Measurements from ENCODE around the gene PRKCZ.

Gene PRKCZ

DNA sequence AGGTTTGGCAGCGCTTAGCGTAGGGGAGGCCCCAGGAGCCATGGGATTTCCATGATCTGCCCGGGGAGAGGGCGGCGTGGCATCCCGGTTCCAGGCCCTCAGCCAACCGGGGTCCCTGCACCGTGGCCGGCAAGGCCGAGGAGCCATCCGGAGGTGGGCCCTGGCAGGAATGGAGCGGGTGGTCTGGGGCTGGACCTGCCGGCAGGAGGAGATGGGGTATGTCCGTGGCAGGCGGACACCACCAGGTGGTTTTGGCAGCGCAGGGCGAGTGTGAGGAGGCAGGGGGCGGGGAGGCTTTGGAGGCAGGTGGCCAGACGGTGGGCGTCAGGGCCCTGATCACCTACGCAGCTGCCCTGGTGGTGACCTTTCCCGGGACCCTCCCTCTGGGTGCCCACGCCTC is 10.3 kb downstream of the PRKCZ start:
- Histone ChIP-seq H3K18ac (ENCODE audit: low read length) (peak overlapping the region; percentile 48), H2BK12ac (ENCODE audit: low read length) (no peak overlapping the region), H3K4me3 (ENCODE audit: low read length in 2 of 2) (no peak overlapping the region), H2AFZ (ENCODE audit: low read length) (no peak overlapping the region), H3K14ac (ENCODE audit: low read length) (no peak overlapping the region), H3K4ac (ENCODE audit: low read length) (no peak overlapping the region), H2BK15ac (ENCODE audit: low read length) (no peak overlapping the region), H2BK120ac (ENCODE audit: low read depth, low read length) (no peak overlapping the region), H3K27me3 (ENCODE audit: control insufficient read depth in 3 of 3, insufficient read depth in 3 of 3, low read depth in 1 of 3, low read length in 3 of 3) (peaks cover 0 to 10% (median 0%) of the 10 kb centered on the region in 3 experiments), H4K8ac (ENCODE audit: low read depth, low read length) (no peak overlapping the region), H2BK5ac (ENCODE audit: low read length) (peak overlapping the region; percentile 75), H2AK5ac (ENCODE audit: low read depth, low read length) (no peak overlapping the region), H3K23ac (ENCODE audit: low read depth, low read length, poor library complexity) (peak overlapping the region; percentile 43), H4K91ac (ENCODE audit: low read depth, low read length, poor library complexity) (no peak overlapping the region), H3K9ac (ENCODE audit: low read depth, low read length, poor library complexity) (peak overlapping the region; percentile 70), H3K36me3 (replicated peaks in 1 of 2; ENCODE audit: control insufficient read depth in 2 of 2, insufficient read depth in 2 of 2, low read length in 2 of 2) (peaks cover 0 to 7% of the 10 kb centered on the region in 2 donors), H3K9me3 (replicated peaks in 1 of 2; ENCODE audit: control insufficient read depth in 2 of 2, insufficient read depth in 1 of 2, low read depth in 1 of 2, low read length in 2 of 2) (peaks cover 3 to 8% of the 10 kb centered on the region in 2 donors), H3K27ac (replicated peaks; ENCODE audit: low read length) (no peak overlapping the region), H3K79me1 (ENCODE audit: low read depth, low read length) (peaks cover 4% of the 10 kb centered on the region), H3K4me1 (ENCODE audit: control insufficient read depth in 2 of 2, insufficient read depth in 1 of 2, low read depth in 1 of 2, low read length in 2 of 2) (no peaks in the 10 kb centered on the region), H3K4me2 (ENCODE audit: insufficient read depth, low read length, poor library complexity, severe bottlenecking) (no peak overlapping the region)
- DNase-seq (ENCODE audit: low spot score), result no peak
- no CpG with 5 or more reads among the region's 23 CpGs for WGBS, 2 donors (ENCODE audit: extremely low coverage in 2 of 2, insufficient read length in 2 of 2, insufficient replicate concordance in 1 of 2)

GRCh38 chr1:2061065-2061778 is 11.0 kb downstream of the PRKCZ start:
- no CpG with 5 or more reads among the region's 28 CpGs for WGBS, 2 donors (ENCODE audit: extremely low coverage in 2 of 2, insufficient read length in 2 of 2, insufficient replicate concordance in 1 of 2)
- peak overlapping the region; percentile 5 for H2AFZ ChIP-seq (ENCODE audit: low read length)
- no peak overlapping the region for H4K8ac ChIP-seq (ENCODE audit: low read depth, low read length)
- no peak overlapping the region for H2BK12ac ChIP-seq (ENCODE audit: low read length)
- peaks cover 2% of the 10 kb centered on the region for H3K79me1 ChIP-seq (ENCODE audit: low read depth, low read length)
- no peak overlapping the region for H3K4ac ChIP-seq (ENCODE audit: low read length)
- H3K36me3 ChIP-seq (replicated peaks in 1 of 2; ENCODE audit: control insufficient read depth in 2 of 2, insufficient read depth in 2 of 2, low read length in 2 of 2), result peaks cover 0 to 7% of the 10 kb centered on the region in 2 donors
- H2AK5ac ChIP-seq (ENCODE audit: low read depth, low read length), result no peak overlapping the region
- H3K27me3 ChIP-seq (ENCODE audit: control insufficient read depth in 3 of 3, insufficient read depth in 3 of 3, low read depth in 1 of 3, low read length in 3 of 3), result peaks cover 0 to 7% (median 0%) of the 10 kb centered on the region in 3 experiments
- H2BK5ac ChIP-seq (ENCODE audit: low read length), result peak overlapping the region; percentile 75
- H3K18ac ChIP-seq (ENCODE audit: low read length), result no peak overlapping the region
- H3K9ac ChIP-seq (ENCODE audit: low read depth, low read length, poor library complexity), result no peak overlapping the region
- no peaks in the 10 kb centered on the region for H3K4me1 ChIP-seq (ENCODE audit: control insufficient read depth in 2 of 2, insufficient read depth in 1 of 2, low read depth in 1 of 2, low read length in 2 of 2)
- H4K91ac ChIP-seq (ENCODE audit: low read depth, low read length, poor library complexity), result no peak overlapping the region
- DNase-seq (ENCODE audit: low spot score), result no peak
- no peak overlapping the region for H3K4me2 ChIP-seq (ENCODE audit: insufficient read depth, low read length, poor library complexity, severe bottlenecking)
- H3K9me3 ChIP-seq (replicated peaks in 1 of 2; ENCODE audit: control insufficient read depth in 2 of 2, insufficient read depth in 1 of 2, low read depth in 1 of 2, low read length in 2 of 2), result peaks cover 3 to 8% of the 10 kb centered on the region in 2 donors
- no peak overlapping the region for H3K23ac ChIP-seq (ENCODE audit: low read depth, low read length, poor library complexity)
- H2BK15ac ChIP-seq (ENCODE audit: low read length), result no peak overlapping the region
- no peak overlapping the region for H3K4me3 ChIP-seq (ENCODE audit: low read length in 2 of 2)
- no peak overlapping the region for H2BK120ac ChIP-seq (ENCODE audit: low read depth, low read length)
- no peak overlapping the region for H3K27ac ChIP-seq (replicated peaks; ENCODE audit: low read length)
- H3K14ac ChIP-seq (ENCODE audit: low read length), result no peak overlapping the region

DNA sequence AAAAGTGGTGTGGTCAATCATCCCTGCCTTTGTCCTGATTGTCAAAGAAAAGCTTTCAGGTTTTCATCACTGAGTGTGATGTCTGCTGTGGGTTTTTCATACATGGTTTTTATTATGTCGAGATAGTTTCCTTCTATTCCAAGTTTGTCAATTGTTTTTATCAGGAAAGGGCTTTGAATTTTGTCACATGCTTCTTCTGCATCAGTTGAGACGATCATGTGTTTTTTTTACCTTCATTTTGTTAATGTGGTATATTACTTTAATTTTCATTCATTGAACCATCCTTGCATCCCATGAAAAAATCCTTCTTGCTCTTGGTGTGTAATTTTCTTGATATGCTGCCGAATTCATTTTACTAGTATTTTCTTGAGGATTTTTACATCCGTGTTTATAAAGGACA is 15.5 kb downstream of the PRKCZ start:
- Histone ChIP-seq H2AK5ac (ENCODE audit: low read depth, low read length) (no peak overlapping the region), H2BK120ac (ENCODE audit: low read depth, low read length) (no peak overlapping the region), H3K23ac (ENCODE audit: low read depth, low read length, poor library complexity) (no peak overlapping the region), H2BK15ac (ENCODE audit: low read length) (no peak overlapping the region), H2BK12ac (ENCODE audit: low read length) (no peak overlapping the region), H3K79me1 (ENCODE audit: low read depth, low read length) (peaks cover 9% of the 10 kb centered on the region), H3K27ac (replicated peaks; ENCODE audit: low read length) (no peak overlapping the region), H2BK5ac (ENCODE audit: low read length) (no peak overlapping the region), H3K4ac (ENCODE audit: low read length) (no peak overlapping the region), H2AFZ (ENCODE audit: low read length) (no peak overlapping the region), H3K4me1 (ENCODE audit: control insufficient read depth in 2 of 2, insufficient read depth in 1 of 2, low read depth in 1 of 2, low read length in 2 of 2) (no peaks in the 10 kb centered on the region), H3K9ac (ENCODE audit: low read depth, low read length, poor library complexity) (no peak overlapping the region), H4K8ac (ENCODE audit: low read depth, low read length) (no peak overlapping the region), H3K4me3 (ENCODE audit: low read length in 2 of 2) (no peak overlapping the region), H3K14ac (ENCODE audit: low read length) (no peak overlapping the region), H3K36me3 (replicated peaks in 1 of 2; ENCODE audit: control insufficient read depth in 2 of 2, insufficient read depth in 2 of 2, low read length in 2 of 2) (peaks cover 0 to 3% of the 10 kb centered on the region in 2 donors), H3K18ac (ENCODE audit: low read length) (no peak overlapping the region), H3K27me3 (ENCODE audit: control insufficient read depth in 3 of 3, insufficient read depth in 3 of 3, low read depth in 1 of 3, low read length in 3 of 3) (peaks cover 0 to 7% (median 0%) of the 10 kb centered on the region in 3 experiments), H4K91ac (ENCODE audit: low read depth, low read length, poor library complexity) (no peak overlapping the region), H3K9me3 (replicated peaks in 1 of 2; ENCODE audit: control insufficient read depth in 2 of 2, insufficient read depth in 1 of 2, low read depth in 1 of 2, low read length in 2 of 2) (peaks cover 3 to 8% of the 10 kb centered on the region in 2 donors), H3K4me2 (ENCODE audit: insufficient read depth, low read length, poor library complexity, severe bottlenecking) (no peak overlapping the region)
- DNase-seq (ENCODE audit: low spot score), result no peak
- WGBS, 2 donors (ENCODE audit: extremely low coverage in 2 of 2, insufficient read length in 2 of 2, insufficient replicate concordance in 1 of 2), result no CpG with 5 or more reads among the region's 4 CpGs

DNA sequence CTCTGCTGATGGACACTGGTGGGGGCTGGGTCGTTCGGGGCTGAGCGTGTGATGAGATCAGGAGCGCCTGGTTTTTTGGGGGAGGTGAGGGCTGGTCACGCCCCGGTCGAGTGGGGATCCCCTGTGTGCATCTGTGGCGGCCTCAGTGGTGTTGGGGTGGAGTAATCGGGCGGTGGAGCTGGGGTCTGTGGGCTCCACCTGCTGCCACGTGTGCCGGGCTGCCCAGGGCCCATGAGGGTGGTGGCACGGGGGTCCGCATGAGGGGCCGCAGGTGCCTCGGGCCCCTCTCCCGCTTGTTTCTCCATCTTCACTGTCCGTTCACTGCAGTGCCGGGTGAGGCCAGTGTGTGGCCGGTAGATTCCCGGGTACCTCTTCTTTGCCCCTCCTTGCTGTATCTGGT is 17.2 kb downstream of the PRKCZ start:
- no peak overlapping the region for H2BK5ac ChIP-seq (ENCODE audit: low read length)
- H3K4me2 ChIP-seq (ENCODE audit: insufficient read depth, low read length, poor library complexity, severe bottlenecking), result no peak overlapping the region
- H3K14ac ChIP-seq (ENCODE audit: low read length), result no peak overlapping the region
- WGBS, 2 donors (ENCODE audit: extremely low coverage in 2 of 2, insufficient read length in 2 of 2, insufficient replicate concordance in 1 of 2), result no CpG with 5 or more reads among the region's 21 CpGs
- no peak overlapping the region for H2BK120ac ChIP-seq (ENCODE audit: low read depth, low read length)
- H3K4ac ChIP-seq (ENCODE audit: low read length), result no peak overlapping the region
- no peak overlapping the region for H2BK12ac ChIP-seq (ENCODE audit: low read length)
- no peak overlapping the region for H3K9ac ChIP-seq (ENCODE audit: low read depth, low read length, poor library complexity)
- no peak overlapping the region for H3K23ac ChIP-seq (ENCODE audit: low read depth, low read length, poor library complexity)
- peaks cover 3 to 8% of the 10 kb centered on the region in 2 donors for H3K9me3 ChIP-seq (replicated peaks in 1 of 2; ENCODE audit: control insufficient read depth in 2 of 2, insufficient read depth in 1 of 2, low read depth in 1 of 2, low read length in 2 of 2)
- H3K27me3 ChIP-seq (ENCODE audit: control insufficient read depth in 3 of 3, insufficient read depth in 3 of 3, low read depth in 1 of 3, low read length in 3 of 3), result peaks cover 0 to 18% (median 0%) of the 10 kb centered on the region in 3 experiments
- H4K91ac ChIP-seq (ENCODE audit: low read depth, low read length, poor library complexity), result no peak overlapping the region
- peaks cover 9% of the 10 kb centered on the region for H3K79me1 ChIP-seq (ENCODE audit: low read depth, low read length)
- no peak overlapping the region for H2AK5ac ChIP-seq (ENCODE audit: low read depth, low read length)
- H3K4me1 ChIP-seq (ENCODE audit: control insufficient read depth in 2 of 2, insufficient read depth in 1 of 2, low read depth in 1 of 2, low read length in 2 of 2), result no peaks in the 10 kb centered on the region
- no peak overlapping the region for H3K4me3 ChIP-seq (ENCODE audit: low read length in 2 of 2)
- H3K36me3 ChIP-seq (replicated peaks in 1 of 2; ENCODE audit: control insufficient read depth in 2 of 2, insufficient read depth in 2 of 2, low read length in 2 of 2), result peaks cover 0 to 2% of the 10 kb centered on the region in 2 donors
- no peak overlapping the region for H3K18ac ChIP-seq (ENCODE audit: low read length)
- H2BK15ac ChIP-seq (ENCODE audit: low read length), result no peak overlapping the region
- H2AFZ ChIP-seq (ENCODE audit: low read length), result no peak overlapping the region
- no peak overlapping the region for H3K27ac ChIP-seq (replicated peaks; ENCODE audit: low read length)
- DNase-seq (ENCODE audit: low spot score), result no peak
- H4K8ac ChIP-seq (ENCODE audit: low read depth, low read length), result no peak overlapping the region

All from neuronal stem cell (in vitro differentiated cells).